Anterior cingulate cortex (tissue), 58 donors: Measurements from ENCODE around the gene RAB31.

Experiments used
- DNase-seq, 58 donors: peaks; one replicate each; lab custom pipeline; 2025; lab: John Stamatoyannopoulos, UW

The RAB31 gene

DNA sequence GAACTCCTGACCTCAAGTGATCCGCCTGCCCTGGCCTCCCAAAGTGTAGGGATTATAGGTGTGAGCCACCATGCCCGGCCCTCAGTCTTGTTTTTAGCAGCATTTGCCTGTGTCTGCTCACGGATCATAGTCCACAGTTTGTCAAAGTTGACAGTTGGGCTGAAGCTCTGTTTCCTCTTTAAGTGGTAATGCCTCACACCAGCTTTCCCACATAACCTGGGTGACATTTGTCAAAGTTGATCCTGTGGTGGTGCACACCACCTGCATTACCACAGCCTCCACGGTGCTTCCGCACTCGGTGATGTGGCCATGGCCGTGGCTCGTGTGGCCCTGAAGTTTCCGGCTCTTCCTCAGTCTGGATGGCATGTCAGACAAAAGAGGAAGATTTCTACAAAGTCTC, 27.1 kb downstream of the RAB31 start:
- DNase-seq: no peak

DNA sequence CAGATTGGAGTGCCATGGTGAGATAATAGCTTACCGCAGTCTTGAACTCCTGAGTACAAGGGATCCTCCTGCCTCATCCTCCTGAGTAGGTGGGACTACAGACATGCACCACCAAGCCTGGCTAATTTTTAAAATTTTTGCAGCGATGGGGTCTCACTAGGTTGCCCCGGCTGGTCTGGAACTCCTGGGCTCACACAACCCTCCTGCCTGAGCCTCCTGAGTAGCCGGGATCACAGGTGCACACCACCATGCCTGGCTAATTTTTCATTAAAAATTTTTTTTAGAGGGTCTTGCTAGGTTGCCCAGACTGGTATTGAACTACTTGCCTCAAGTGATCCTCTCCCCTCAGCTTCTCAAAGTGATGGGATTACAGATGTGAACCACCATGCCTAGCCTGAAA, 27.8 kb downstream of the RAB31 start:
- no peak for DNase-seq

DNA sequence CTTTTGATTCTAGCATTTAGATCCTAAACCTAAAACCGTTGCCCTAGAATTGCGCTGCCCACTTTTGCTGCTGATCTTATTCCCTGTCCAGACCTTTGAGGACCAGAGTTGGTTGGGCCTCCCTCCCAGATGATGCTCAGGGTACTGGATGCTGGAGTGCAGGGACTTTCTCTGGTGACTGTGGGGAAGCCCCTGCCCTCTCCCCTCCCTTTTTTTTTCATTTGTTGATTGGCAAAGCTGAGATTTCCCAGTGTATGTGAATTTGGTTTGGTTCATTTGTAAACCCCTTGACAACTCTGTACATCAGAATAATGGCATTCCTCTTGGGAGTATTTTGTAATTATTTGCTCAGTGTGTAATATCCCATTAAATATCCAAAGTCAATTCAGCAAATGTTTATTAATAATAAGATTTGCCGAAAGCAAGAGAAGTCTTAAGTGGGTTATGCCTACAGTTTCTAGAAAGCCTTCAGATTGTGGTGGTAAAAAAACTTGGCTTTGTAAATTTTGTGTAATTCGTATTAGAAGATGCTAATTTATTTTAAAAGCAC, 28.3 kb downstream of the RAB31 start:
- DNase-seq: no peak

DNA sequence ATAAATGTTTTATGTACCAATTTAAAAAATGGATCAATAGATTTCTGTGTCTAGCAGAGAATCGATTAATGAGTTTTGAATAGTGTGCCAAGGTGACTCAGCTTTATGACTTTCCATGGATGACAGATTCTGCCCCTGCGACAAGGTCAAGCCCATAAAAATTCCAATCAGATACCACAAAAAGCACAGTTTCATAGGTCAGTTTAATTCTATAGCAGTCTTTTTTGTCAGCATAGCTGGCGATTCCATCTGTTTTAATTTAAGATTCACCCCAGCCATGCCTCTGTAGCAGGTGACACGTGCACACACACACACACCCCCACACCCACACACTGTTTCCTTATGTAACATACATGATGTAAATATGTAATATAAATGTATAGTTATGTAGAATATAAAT, 28.9 kb downstream of the RAB31 start:
- DNase-seq: no peak

DNA sequence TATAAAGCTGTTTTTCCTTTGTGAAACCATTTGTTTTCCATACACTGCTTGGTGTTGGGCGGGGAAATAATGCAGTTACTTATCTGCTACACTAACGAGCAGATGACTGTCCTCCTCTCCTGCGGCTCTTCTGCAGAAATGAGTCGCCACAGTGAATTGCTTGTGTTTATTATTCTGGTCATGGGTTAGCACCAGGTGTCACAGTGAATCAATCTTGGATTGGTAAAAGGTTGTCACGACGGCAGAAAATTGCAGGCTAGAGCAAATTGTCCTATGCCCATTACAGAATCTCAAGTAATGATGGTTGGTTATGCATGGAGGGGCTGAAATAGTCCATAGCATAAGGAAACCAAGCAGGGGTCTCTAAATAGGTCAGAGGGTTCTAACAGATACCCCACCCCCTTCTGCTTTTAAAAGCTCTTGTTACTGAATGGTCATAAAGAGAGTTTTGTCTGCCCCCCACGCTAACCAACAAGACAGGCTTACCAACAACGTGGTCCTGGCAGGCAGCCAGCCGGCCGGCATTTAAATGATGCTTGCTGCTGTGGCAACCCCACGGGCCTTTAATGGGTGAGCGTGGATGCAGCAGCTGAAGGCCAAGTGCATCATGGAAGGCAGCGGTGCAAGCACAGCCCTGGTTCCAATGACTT, 29.5 kb downstream of the RAB31 start:
- DNase-seq: peak in 55 of 58 donors; percentile 13 to 91 (median 66)

DNA sequence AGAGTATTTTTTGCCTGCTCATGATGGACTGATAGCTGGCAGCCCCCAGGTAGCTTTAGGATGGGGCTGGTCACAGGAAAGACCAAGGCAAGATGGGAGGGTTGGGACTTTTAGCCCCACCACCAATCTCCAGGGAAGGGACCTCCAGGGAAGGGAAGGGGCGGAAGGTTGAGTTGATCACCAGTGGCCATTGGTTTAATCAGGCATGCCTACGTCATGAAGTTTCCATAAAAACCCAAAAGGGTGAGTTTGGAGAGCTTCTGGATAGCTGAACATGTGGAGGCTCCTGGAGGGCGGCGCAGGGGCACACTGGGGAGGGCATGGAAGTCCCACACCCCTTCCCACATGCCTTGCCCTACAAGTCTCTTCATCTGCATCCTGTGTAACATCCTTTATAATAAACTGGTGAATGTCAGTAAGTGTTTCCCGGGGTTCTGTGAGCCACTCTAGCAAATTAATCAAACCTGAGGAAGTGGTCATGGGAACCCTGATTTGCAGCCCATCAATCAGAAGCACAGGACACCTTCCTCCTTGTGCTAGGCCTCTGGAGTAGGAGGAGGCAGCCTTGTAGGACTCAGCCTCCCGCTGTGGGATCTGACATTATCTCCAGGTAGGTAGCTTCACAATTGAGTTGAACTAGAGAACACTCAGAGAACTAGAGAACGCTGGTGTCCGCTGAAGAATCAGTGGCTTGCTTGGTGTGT, 30.3 kb downstream of the RAB31 start:
- no peak for DNase-seq

DNA sequence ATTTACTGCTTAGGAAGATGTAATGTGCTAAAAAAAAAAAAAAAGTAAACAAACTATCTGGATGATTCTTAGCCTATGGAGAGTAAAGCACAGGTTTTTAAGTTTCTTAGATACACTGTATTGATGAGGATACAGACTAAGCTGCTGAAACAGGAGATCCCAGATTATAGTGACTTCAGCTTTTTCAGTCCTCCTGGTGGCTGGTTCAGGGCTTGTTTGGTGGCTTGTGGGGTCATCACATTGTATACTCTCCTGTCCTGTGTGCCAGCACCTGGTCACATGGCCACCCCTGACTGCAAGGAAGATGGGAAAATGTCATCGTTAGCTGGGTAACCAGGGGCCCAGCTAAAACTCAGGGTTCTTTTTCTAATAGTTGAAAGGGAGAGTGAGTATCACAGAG, 31.4 kb downstream of the RAB31 start:
- DNase-seq: no peak

DNA sequence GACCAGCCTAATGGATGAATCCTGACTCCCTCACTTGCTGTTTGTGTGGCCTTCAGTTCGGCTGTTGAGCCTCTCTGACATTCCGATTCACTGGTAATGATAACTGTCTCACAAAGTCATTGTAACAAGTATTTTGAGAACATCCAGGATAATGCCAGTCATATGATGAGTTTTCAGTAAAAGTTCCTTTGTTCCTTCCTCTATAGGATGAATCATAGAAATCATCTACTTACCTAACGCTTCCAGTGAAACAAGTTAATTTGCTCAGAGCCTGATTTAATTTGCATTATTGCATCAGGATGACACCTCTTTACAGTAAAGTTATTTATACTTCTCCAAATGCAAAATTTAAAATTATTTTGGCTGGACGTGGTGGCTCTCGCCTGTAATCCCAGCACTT, 32.0 kb downstream of the RAB31 start:
- DNase-seq: no peak

DNA sequence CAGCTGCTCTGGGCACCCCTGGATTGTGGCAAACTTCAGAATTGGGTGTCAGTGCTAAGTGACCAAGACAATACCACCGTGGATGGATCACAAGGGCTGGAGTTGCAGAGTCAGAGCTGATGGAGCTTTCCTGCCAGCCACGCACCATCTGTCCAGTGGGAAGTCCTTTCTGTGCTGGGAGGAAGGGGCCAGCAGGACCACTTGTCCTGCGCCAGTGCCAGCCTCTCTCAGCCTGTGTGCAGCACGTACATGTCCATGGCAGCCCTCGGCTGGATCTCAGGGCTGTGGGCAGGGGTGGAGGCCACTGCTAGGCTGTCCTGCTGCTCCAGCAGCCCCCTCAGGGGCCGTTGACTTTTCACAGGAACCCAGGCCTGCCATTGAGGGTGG, 33.3 kb downstream of the RAB31 start:
- no peak for DNase-seq

DNA sequence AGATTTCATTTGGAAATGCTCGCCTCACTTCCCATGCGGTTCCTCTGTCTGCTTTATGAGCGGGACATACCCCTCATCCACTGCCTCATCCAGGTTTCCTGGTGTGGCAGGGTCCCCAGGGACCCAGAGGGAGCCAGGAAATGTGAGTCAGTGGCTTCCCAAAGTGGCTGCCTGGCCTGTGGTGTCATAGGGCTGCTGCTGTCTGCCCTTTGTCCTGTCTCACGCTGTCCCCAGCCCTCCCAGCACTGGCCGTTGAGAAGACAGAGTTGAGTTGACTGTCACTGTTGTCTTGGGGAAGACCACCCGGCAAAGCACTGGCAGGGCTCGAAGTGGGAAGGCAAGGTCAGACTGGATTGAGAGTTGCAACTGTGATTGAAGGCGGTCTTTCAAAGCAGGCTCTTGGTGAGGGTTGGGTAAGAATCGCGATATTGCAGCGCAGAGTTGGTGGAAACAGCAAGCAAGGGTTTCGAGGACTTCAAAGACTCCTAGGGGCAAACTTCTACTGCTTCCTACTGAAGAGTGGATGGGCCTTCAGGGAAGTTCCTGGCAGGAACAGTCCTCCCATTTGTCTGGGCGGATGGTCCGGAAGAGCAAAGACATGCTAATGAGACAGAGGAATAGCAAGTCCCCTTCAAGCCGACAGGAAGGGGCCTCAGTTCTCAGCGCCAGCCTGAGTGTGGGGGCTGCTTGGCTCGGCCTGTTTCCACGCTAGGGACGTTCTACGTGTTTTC, 33.9 kb downstream of the RAB31 start:
- DNase-seq: peak in 6 of 58 donors; percentile 15 to 42 (median 23)

DNA sequence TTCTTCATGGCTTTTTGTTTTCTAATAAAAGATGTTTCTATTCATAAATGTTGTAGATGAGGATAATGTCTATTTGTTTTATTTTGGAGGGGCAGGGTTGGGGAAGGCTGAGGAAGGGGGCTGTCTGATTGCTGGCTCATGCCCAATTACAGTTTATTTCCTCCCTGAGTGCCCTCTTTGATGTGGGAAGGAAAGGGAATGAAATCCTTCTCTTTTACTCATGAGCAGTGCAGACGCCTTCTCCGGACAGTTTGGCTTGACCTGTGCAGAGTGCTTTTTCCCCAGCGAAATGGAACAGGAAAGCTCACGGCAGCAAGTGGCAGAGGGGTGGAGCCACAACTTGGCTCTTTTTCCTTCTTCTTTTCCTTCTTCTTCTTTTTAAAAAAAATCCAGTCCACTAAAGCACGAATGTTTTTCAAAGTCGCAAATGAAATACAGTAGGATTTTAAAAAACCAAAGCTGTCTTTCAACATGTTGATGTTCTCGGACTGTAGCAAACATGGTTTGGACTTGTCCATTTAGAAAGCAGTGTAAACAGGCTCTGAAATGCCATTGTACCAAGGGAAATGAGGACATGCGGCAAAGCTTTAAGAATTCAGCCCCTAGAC, 34.5 kb downstream of the RAB31 start:
- peak in 9 of 58 donors; percentile 9 to 27 (median 19) for DNase-seq

DNA sequence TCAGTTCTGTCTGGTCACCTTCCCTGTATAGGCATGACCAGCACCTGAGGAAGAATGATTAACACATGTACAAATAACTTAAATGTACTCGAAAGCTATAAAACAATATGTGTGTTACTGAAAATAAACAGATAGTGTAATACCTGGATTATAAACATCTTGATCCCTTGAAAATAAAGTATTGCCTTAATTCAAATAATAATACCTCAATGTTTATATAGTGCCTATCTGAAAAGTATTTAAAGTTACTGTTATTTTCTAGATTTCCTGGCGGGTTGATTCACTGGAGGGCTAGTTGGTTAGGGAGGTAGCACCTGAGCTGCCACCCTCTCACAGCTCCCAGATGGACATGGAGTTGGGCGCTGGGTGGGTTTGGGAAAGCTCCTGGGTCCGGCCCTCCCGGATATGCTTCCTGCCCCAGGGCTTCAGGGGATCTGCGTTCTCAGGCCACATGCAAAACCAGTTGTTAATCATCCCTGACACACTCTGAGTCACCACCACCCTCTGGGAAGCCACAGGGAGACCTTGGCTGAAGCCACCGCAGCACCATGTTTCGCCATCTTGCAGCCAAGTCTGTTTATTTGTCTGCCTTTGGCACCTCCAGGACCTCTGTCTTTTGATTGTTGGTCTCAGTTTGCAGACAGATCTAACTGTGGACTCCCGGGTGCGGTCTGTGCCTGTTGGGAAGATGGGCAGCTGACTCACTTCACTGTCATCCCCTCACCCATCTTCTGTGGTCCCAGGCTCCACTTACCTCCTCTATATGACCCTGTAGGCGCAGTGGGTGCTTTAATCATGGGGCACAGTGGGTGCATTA, 35.3 kb downstream of the RAB31 start:
- peak in 1 of 58 donors; percentile 33 for DNase-seq

DNA sequence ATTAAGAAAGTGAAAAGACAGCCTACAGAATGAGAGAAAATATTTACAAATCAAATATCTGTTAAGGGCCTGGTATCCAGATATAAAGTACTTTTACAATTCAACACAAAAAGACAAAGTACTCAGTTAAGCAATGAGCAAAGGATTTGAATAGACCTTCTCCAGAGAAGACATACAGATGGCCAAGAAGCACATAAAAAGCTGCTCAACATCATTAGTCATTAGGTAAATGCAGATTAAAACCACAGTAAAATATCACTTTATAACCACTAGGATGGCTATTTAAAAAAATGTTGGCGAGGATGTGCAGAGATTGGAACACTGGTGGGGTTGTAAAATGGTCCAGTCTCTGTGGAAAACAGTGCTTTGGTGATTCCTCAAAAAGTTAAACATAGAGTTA, 38.9 kb downstream of the RAB31 start:
- no peak for DNase-seq

DNA sequence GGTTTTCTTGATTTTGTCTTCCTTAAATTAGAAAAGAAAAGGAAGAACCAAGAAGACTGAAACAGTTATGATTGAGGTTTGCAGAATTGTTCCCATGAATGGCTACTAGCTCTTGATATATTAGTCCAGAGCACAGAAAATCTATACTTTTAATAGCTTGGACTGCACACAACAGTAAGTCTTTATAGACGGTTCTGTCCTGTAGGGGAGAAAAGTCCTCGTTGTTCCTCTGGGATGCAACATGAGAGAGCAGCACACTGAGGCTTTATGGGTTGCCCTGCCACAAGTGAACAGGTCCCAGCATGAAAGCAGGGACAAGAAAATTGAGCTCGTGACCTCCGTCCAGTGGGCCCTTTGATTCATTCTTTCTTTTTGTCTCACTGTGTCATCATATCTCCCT, 41.5 kb downstream of the RAB31 start:
- no peak for DNase-seq

DNA sequence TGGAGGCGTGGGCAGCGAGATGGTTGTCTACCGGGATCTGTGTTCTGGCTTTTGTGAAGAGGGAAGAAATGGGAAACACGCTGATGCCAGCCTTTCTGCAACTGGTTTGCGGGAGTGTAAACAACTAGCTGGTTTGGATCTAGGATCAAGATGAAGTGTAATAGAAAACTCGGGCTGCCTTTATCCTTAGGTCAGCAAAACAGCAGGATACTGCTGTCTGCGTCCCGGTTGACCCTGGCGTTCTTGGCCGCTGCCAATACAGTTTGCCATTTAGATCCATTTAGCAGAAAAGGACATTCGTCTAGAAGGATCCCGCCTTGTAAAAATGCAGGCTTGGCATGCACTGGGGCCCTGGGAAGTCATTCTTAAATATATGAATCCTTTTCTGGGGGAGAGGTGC, 42.0 kb downstream of the RAB31 start:
- DNase-seq: no peak

DNA sequence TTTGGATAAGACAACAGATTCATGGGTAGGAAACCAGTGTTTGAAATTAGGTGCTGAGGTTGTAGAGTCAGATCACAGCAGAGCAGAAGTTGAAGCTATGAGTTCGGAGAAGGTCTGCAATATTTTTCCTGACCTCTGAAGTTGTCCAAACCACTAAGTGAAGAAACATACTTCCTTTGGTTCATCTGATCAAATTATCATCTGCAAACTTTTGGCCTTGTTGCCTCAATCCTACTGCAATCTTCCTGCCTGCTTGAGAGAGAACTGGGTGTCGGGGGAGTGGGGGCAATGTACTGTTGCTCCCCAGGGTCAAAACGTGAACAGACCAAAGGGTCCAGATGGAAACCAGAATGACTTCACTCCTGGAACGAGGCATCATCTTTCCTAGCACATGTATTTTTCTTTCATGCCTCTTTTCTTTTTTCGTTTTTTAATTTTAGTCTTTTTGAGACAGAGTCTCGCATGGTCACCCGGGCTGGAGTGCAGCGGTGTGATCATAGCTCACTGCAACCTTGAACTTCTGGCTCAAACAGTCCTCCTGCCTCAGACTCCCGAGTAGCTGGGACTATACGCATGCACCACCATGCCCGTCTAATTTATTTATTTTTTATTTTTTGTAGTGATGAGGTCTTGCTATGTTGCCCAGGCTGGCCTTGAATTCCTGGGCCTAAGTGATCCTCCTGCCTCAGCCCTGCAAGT, 42.7 kb downstream of the RAB31 start:
- no peak for DNase-seq

DNA sequence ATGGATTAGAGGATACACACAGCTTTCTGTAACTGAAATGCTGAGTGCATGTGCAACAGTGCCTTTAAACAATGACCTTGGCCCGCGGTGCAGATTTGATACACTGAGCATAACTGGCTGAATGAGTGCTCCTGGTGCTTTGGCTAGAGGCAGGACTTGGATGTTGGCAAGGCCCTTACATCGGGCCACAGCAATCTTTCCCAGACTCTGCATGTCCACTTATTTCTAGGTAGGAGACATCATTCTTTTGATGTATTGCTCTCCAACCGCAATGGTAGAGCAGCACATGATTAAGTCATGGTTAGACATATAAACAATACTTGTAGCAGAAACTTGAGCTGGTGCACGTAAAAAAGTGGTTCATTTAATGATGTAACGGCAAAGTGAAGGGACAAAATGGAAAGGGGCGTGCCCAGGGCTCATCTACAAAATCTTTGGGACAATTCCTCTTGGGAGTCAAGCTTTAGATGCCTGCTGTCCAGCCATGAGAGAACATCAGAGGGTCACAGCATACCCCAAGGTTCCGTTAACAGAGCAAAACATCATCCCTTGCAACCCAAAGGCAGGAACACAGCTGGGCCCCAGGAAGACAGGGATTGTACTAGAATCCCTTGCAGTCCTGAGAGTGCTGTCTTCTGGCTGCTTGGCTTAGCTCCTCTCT, 43.4 kb downstream of the RAB31 start:
- DNase-seq: no peak

DNA sequence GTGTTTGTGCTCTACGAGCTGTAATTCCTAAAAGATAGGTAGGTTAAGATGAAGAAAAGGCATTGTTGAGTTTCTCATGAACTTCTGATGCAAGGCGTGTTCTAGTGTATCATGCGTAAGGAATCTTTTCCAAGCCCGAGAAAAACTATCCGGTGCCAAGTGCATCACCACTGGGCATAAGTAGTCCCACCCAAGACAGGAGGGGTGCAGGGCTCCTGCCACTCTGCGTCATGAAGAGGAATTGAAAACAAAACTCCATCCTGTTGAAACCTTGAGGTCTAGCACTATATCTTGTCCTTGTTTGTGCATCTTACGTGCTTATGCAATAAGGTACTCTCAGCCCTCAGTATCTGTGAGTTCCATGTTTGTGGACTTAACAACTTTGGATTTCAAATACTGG, 45.7 kb downstream of the RAB31 start:
- no peak for DNase-seq

DNA sequence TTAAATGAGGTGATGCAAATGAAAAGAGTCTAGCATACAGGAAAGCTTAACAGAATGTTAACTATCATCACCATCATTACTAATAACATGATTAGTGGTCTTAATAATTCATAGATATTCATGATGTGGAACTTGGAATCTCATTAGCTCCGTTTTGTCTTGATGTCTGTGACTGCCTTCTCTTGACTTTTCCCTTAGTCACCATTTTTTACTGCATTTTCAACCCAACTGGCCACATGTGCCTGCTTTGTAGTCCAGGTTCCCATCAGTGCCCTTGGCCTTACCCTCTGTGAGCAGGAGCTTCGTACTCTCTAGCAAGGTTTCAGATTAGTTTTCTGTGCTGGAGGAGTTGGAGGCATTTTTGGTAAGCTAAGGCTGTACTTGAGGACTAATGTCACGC, 47.0 kb downstream of the RAB31 start:
- DNase-seq: no peak
